Measurements from ENCODE around the gene CLPTM1L.

DNA sequence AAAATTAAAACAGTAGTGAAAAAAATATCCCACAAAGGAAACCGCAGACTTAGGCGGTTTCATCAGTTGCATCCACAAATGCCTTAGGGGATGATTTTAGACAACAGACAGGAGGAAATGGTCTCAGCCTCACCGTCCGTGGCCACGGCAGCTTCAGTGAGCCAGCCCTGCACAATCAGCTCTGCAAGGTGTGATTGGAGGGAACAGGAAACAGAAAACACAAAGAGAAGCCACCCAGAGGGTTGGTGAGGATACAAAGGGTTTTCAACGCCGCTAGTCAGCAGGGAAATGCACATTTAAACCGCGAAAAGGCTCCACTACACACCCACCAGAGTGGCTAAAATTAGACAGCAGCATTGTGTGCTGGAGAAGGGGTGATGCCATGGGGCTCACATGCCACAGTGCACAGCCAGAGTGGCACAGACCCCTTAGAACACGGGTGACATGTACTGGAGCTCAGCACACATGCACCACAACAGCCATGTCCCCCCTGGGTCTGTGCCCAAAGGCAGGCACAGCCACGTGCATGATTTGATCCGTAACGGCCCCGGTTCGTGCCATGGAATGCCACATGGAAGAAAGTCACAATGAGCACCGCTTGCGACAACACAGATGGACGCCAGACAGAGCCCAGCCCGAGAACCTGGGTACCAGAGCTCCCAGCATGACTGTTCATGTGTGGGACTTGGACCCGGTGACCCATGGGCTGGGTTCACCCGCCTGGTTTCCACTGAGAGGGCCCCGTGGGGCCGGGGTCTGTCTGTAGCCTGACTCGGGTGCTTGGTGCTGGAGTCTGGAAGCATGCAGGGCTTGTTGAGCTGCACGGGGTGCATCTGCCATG, 31.7 kb downstream of the CLPTM1L start:
- TF ChIP-seq CTCF (IDR thresholded peaks at IDR 0.05; ENCODE audit: poor library complexity): no peak
- no peak for TF ChIP-seq EZH2phosphoT487 (IDR thresholded peaks at IDR 0.05; ENCODE audit: low read depth, severe bottlenecking, unreplicated experiment)
